CD4-positive, alpha-beta T cell (primary cell): ENCODE measurements around the gene CACNA2D3. TPM values are rescaled to one million over a fixed set of nuclear protein-coding genes. Genes with fewer than 3 reads are reported as not detected.

Experiments used
- ATAC-seq: fragments of 200-7000 bp; cut with Tn5 transposase; one replicate; pipeline ENCODE4 v1.10.0; 2022; ENCODE audit warnings: mild to moderate bottlenecking; ENCODE audit not compliant: poor library complexity
- CTCF ChIA-PET: fragments of 350-600 bp; sonication (Branson Sonifier 250); formaldehyde crosslinking; loops from one replicate; lab custom pipeline; 2021; ENCODE audit warnings: antibody characterized with exemption, inconsistent platforms; lab: Charles Lee
- POLR2A ChIA-PET: fragments of 350-600 bp; sonication (Branson Sonifier 250); formaldehyde crosslinking; loops from one replicate; lab custom pipeline; 2021; ENCODE audit warnings: antibody characterized with exemption, inconsistent platforms; lab: Charles Lee
- DNase-seq, 14 experiments: peaks; one replicate each; pipeline ENCODE4 v3.0.0-alpha.2; 2013 to 2020; ENCODE audit warnings: mixed read lengths in 2 of 14
- H3K27ac ChIP-seq, 2 donors: one replicate each; pipeline versions ENCODE4 v1.5.1 to v1.7.0; 2013; ENCODE audit warnings: low read length in 2 of 2, low read depth in 1 of 2, mild to moderate bottlenecking in 1 of 2
- H3K27me3 ChIP-seq, 2 experiments: 1 replicate in 1 of 2; 2 replicates in 1 of 2; pipeline versions ENCODE4 v1.6.1 to v1.7.0; 2013; ENCODE audit warnings: low read length in 2 of 2, control low read depth in 1 of 2, mild to moderate bottlenecking in 1 of 2, moderate library complexity in 1 of 2; ENCODE audit not compliant: insufficient read depth in 2 of 2, control insufficient read depth in 1 of 2
- H3K36me3 ChIP-seq: one replicate; pipeline ENCODE4 v1.6.1; 2013; ENCODE audit warnings: low read length, control low read depth; ENCODE audit not compliant: insufficient read depth
- H3K4me1 ChIP-seq: one replicate; pipeline ENCODE4 v1.6.1; 2013; ENCODE audit warnings: low read length, control low read depth; ENCODE audit not compliant: insufficient read depth
- H3K4me3 ChIP-seq: one replicate; pipeline ENCODE4 v1.5.1; 2013; ENCODE audit warnings: mild to moderate bottlenecking, low read length, moderate library complexity
- H3K9me3 ChIP-seq, 2 experiments: 1 replicate in 1 of 2; 2 replicates in 1 of 2; pipeline versions ENCODE4 v1.6.1 to v1.7.0; 2013; ENCODE audit warnings: low read length in 2 of 2, mild to moderate bottlenecking in 2 of 2, control low read depth in 1 of 2, moderate library complexity in 1 of 2; ENCODE audit not compliant: control insufficient read depth in 1 of 2, insufficient read depth in 1 of 2
- H3K27ac Mint-ChIP-seq: one replicate; pipeline ENCODE4 v1.8.0; 2020; ENCODE audit warnings: mixed read lengths
- H3K27me3 Mint-ChIP-seq: one replicate; pipeline ENCODE4 v1.8.0; 2021; ENCODE audit warnings: mixed read lengths
- H3K36me3 Mint-ChIP-seq: one replicate; pipeline ENCODE4 v1.8.0; 2021; ENCODE audit warnings: low read depth, mixed read lengths
- H3K4me1 Mint-ChIP-seq: one replicate; pipeline ENCODE4 v1.8.0; 2021; ENCODE audit warnings: low read depth, mixed read lengths
- H3K4me3 Mint-ChIP-seq: one replicate; pipeline ENCODE4 v1.8.0; 2020; ENCODE audit warnings: mild to moderate bottlenecking, mixed read lengths
- H3K9me3 Mint-ChIP-seq: one replicate; pipeline ENCODE4 v1.8.0; 2020; ENCODE audit warnings: mixed read lengths
- intact Hi-C, 2 experiments: fragments of 100-400 bp; cut with DNase I in 1 of 2; cut with micrococcal nuclease in 1 of 2; formaldehyde crosslinking; loops; one replicate each; pipeline versions ENCODE4 v1.15.1 to v1.9.0; 2023 to 2025; cut with DNase I, micrococcal nuclease
- total RNA-seq, 174 experiments: library from RNA in 2 of 174; stranded (reverse) in 2 of 174; gene quantifications; one replicate each; pipeline ENCODE4 v1.2.3 and lab custom pipeline; 2021 to 2026
- TF ChIP-seq, protein P1 (sequence below): fragments of 200-600 bp; IDR thresholded peaks from one replicate; pipeline ENCODE4 v1.8.0; 2022; ENCODE audit warnings: antibody characterized with exemption, mild to moderate bottlenecking

The CACNA2D3 gene
- total RNA-seq, 2 experiments from 2014 or later, result 0.08 TPM; not detected in 1

DNA sequence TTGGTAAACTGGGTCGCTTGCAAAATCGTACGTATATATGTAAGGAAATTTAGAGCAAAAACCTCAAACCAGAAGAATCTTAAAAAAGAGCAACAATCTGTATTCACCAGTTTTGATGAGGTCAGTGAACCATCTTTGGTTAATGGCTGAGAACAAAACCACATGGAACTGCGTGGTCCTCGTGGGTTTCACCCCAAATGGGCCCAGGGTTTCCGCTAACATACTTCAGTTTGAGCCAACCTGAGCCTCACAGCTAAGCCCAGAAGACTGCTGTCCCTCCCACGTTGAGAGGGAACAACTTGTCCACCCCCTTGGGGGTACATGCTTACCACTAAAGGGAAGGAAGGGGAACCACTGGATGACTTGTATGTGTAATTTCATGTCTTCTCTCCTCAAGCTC is 204.6 kb downstream of the CACNA2D3 start:
- Mint-ChIP-seq H3K36me3 (no peaks in the 10 kb centered on the region), H3K27ac (no peak overlapping the region), H3K4me1 (no peaks in the 10 kb centered on the region), H3K27me3 (peaks cover 4% of the 10 kb centered on the region), H3K9me3 (no peaks in the 10 kb centered on the region), H3K4me3 (no peak overlapping the region)
- intact Hi-C loops, result no loop called here
- no peaks in the 10 kb centered on the region for H3K36me3 ChIP-seq
- ChIA-PET CTCF (no interaction called here), POLR2A (no interaction called here)
- TF ChIP-seq, protein P1, sequence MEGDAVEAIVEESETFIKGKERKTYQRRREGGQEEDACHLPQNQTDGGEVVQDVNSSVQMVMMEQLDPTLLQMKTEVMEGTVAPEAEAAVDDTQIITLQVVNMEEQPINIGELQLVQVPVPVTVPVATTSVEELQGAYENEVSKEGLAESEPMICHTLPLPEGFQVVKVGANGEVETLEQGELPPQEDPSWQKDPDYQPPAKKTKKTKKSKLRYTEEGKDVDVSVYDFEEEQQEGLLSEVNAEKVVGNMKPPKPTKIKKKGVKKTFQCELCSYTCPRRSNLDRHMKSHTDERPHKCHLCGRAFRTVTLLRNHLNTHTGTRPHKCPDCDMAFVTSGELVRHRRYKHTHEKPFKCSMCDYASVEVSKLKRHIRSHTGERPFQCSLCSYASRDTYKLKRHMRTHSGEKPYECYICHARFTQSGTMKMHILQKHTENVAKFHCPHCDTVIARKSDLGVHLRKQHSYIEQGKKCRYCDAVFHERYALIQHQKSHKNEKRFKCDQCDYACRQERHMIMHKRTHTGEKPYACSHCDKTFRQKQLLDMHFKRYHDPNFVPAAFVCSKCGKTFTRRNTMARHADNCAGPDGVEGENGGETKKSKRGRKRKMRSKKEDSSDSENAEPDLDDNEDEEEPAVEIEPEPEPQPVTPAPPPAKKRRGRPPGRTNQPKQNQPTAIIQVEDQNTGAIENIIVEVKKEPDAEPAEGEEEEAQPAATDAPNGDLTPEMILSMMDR, result no peak
- no peak for DNase-seq
- no peak overlapping the region for H3K4me3 ChIP-seq
- H3K4me1 ChIP-seq, result no peaks in the 10 kb centered on the region
- peaks cover 0 to 7% of the 10 kb centered on the region in 2 experiments for H3K9me3 ChIP-seq
- H3K27me3 ChIP-seq, result peaks cover 0 to 5% of the 10 kb centered on the region in 2 experiments
- ATAC-seq, result no peak
- H3K27ac ChIP-seq, result no peak overlapping the region

DNA sequence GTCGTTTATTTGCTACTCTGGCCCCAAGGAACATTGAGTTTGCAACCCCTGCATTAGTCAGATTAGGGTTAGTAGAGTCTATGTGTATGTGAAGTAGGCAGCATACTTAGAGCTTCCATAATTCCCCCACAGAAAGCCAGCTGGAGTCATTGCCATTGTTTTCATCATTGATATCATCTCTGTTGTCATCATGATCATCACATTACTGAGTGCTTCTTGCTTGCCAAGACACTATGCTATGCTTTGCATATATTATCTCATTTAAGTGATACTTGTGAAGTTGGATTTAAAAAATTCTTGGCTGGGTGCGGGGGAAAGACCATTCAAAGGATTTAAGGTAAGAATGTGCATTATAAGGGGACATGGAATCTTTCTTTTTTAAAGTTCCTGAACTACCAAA is 209.0 kb downstream of the CACNA2D3 start:
- peaks cover 0 to 17% of the 10 kb centered on the region in 2 experiments for H3K9me3 ChIP-seq
- H3K36me3 ChIP-seq, result no peaks in the 10 kb centered on the region
- CTCF ChIA-PET, result no interaction called here
- Mint-ChIP-seq H3K4me1 (no peaks in the 10 kb centered on the region), H3K4me3 (no peak overlapping the region), H3K27me3 (peaks cover 4% of the 10 kb centered on the region), H3K27ac (no peak overlapping the region), H3K9me3 (no peaks in the 10 kb centered on the region), H3K36me3 (no peaks in the 10 kb centered on the region)
- POLR2A ChIA-PET, result no interaction called here
- H3K4me3 ChIP-seq, result no peak overlapping the region
- no peak overlapping the region for H3K27ac ChIP-seq
- TF ChIP-seq, protein P1, result no peak
- ATAC-seq (no peak), DNase-seq (no peak)
- peaks cover 0 to 5% of the 10 kb centered on the region in 2 experiments for H3K27me3 ChIP-seq
- H3K4me1 ChIP-seq, result no peaks in the 10 kb centered on the region
- intact Hi-C loops, result no loop called here

DNA sequence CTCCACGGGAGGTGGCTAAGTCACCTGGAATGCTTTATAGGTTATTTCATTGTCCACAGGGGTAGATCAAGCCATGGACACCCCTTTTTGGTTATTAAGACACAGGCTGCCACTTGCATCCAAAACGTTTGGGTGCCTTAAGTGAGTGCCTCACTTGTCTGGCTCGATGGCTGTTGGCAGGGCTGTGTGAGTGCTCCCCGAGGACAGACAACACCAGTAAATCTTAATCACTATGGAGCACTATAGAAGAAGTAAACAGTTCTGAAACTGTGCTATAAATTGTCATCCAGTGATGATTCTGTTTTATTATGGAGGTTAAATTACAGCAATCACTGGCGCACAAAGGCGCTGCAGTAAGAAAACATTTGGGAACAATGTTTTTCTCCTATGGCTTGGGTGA is 215.5 kb downstream of the CACNA2D3 start:
- H3K27me3 Mint-ChIP-seq, result no peaks in the 10 kb centered on the region
- H3K9me3 ChIP-seq, result peaks cover 0 to 13% of the 10 kb centered on the region in 2 experiments
- H3K27me3 ChIP-seq, result no peaks in the 10 kb centered on the region
- ChIA-PET POLR2A (no interaction called here), CTCF (no interaction called here)
- H3K27ac Mint-ChIP-seq, result no peak overlapping the region
- ATAC-seq, result no peak
- no peak overlapping the region for H3K27ac ChIP-seq
- DNase-seq, result no peak
- no peaks in the 10 kb centered on the region for H3K4me1 Mint-ChIP-seq
- H3K9me3 Mint-ChIP-seq, result no peaks in the 10 kb centered on the region
- H3K4me3 Mint-ChIP-seq, result no peak overlapping the region
- intact Hi-C loops, result no loop called here
- no peaks in the 10 kb centered on the region for H3K36me3 Mint-ChIP-seq
- H3K4me1 ChIP-seq, result no peaks in the 10 kb centered on the region
- no peaks in the 10 kb centered on the region for H3K36me3 ChIP-seq
- TF ChIP-seq, protein P1, result no peak
- no peak overlapping the region for H3K4me3 ChIP-seq
